ENCODE results near the gene FICD.

GRCh38 chr12:108531929-108532848, 17.1 kb downstream of the FICD start:
- TF ChIP-seq GATA2 (IDR thresholded peaks at IDR 0.05; ENCODE audit: low read depth, low read length) (no peak), GATA3 (IDR thresholded peaks at IDR 0.05; ENCODE audit: low read depth, low read length) (no peak)
